ENCODE data around the gene PCMTD2. TPM values are rescaled to one million over a fixed set of nuclear protein-coding genes. Genes with fewer than 3 reads are reported as not detected.

Gene PCMTD2
- total and polyA plus RNA-seq, 2 of the 8 experiments (the other 6 are each of a cell fraction or from before 2014, with no cell fraction given): 21.4 to 55.1 TPM

DNA sequence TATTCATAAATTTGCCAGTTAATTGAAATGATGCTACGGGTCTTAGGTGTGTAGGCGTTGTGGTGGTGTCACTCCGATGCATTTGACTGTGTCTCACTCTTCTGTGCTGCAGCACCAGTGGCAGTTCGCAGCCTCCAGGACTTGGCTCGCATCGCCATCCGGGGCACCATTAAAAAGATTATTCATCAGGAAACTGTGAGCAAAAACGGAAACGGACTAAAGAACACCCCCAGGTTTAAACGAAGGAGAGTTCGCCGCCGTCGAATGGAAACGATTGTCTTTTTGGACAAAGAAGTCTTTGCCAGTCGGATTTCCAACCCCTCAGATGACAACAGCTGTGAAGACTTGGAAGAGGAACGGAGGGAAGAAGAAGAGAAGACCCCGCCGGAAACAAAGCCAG is 17.6 kb downstream of the PCMTD2 start (continued):
- no peak for TF ChIP-seq CHD7 (IDR thresholded peaks at IDR 0.05; ENCODE audit: insufficient replicate concordance, low read length)
- TF ChIP-seq BRCA1 (IDR thresholded peaks at IDR 0.05; ENCODE audit: low read depth, low read length): no peak
- no peak for TF ChIP-seq HDAC6 (IDR thresholded peaks at IDR 0.05; ENCODE audit: low read depth, low read length)
- TF ChIP-seq SP1 (IDR thresholded peaks at IDR 0.05; ENCODE audit: low read depth, low read length): no peak
- no peak for TF ChIP-seq TAF7 (optimal IDR thresholded peaks at IDR 0.05; ENCODE audit: borderline replicate concordance, low read depth, low read length)
- no peak for TF ChIP-seq SP2 (IDR thresholded peaks at IDR 0.05; ENCODE audit: low read length)
- no peak for TF ChIP-seq RNF2 (IDR thresholded peaks at IDR 0.05; ENCODE audit: borderline replicate concordance, low read depth, low read length, missing control alignments, poor library complexity, severe bottlenecking)
- TF ChIP-seq, protein P1, sequence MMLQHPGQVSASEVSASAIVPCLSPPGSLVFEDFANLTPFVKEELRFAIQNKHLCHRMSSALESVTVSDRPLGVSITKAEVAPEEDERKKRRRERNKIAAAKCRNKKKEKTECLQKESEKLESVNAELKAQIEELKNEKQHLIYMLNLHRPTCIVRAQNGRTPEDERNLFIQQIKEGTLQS (IDR thresholded peaks at IDR 0.05; ENCODE audit: insufficient read depth, low read depth, low read length): no peak
